PC-3 (cell line): Measurements from ENCODE around the gene DGKZ.

ENCODE experiments used
- EZH2 ChIP-seq: fragments of 300-600 bp; sonication (generic); IDR thresholded peaks from one replicate; pipeline ENCODE4 v1.6.1; 2017; ENCODE audit warnings: antibody characterized with exemption, mild to moderate bottlenecking, low read length; ENCODE audit not compliant: unreplicated experiment
- EZH2phosphoT487 ChIP-seq: fragments of 300-600 bp; sonication (generic); IDR thresholded peaks from 2 replicates; pipeline ENCODE4 v1.6.1; 2018; ENCODE audit warnings: mild to moderate bottlenecking, antibody characterized with exemption, low read length, borderline replicate concordance
- TF ChIP-seq, protein P1 (sequence below): fragments of 300-600 bp; sonication (generic); conservative IDR thresholded peaks from 2 replicates; pipeline ENCODE4 v1.5.1; 2017; ENCODE audit warnings: antibody characterized with exemption, low read depth, mild to moderate bottlenecking, low read length

DNA sequence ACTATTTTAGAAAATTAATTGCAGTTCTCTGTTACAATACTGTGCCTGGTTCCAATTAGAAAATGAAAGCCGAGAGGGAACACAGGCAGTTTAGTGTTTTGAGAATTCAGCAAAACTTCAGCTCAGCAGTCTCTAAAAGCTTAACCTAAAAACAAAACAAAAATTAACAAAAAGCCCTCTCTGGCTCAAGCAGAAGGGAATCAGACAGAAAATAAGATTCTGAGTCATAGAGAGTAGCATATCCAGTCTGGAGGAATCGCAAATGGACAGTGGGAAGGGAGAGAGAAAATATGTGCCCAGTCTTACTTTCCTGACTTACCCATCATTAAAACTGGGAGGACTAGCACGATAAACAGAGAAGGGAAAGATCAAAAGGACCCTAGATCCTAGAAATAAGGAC lies 82.5 kb downstream of the DGKZ start:
- TF ChIP-seq, protein P1, sequence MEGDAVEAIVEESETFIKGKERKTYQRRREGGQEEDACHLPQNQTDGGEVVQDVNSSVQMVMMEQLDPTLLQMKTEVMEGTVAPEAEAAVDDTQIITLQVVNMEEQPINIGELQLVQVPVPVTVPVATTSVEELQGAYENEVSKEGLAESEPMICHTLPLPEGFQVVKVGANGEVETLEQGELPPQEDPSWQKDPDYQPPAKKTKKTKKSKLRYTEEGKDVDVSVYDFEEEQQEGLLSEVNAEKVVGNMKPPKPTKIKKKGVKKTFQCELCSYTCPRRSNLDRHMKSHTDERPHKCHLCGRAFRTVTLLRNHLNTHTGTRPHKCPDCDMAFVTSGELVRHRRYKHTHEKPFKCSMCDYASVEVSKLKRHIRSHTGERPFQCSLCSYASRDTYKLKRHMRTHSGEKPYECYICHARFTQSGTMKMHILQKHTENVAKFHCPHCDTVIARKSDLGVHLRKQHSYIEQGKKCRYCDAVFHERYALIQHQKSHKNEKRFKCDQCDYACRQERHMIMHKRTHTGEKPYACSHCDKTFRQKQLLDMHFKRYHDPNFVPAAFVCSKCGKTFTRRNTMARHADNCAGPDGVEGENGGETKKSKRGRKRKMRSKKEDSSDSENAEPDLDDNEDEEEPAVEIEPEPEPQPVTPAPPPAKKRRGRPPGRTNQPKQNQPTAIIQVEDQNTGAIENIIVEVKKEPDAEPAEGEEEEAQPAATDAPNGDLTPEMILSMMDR: no peak
- TF ChIP-seq EZH2: no peak
- no peak for TF ChIP-seq EZH2phosphoT487
